HG03025 (cell line): ENCODE results near the gene FANCG.
A peak's percentile ranks its signal among the peaks of the same experiment; 100 is the strongest.

Experiments
- ATAC-seq: cut with Tn5 transposase; IDR thresholded peaks from one replicate; pipeline ENCODE4 v1.9.1; 2021; ENCODE audit warnings: mild to moderate bottlenecking, moderate library complexity; ENCODE audit not compliant: unreplicated experiment, low FRiP score

FANCG gene

DNA sequence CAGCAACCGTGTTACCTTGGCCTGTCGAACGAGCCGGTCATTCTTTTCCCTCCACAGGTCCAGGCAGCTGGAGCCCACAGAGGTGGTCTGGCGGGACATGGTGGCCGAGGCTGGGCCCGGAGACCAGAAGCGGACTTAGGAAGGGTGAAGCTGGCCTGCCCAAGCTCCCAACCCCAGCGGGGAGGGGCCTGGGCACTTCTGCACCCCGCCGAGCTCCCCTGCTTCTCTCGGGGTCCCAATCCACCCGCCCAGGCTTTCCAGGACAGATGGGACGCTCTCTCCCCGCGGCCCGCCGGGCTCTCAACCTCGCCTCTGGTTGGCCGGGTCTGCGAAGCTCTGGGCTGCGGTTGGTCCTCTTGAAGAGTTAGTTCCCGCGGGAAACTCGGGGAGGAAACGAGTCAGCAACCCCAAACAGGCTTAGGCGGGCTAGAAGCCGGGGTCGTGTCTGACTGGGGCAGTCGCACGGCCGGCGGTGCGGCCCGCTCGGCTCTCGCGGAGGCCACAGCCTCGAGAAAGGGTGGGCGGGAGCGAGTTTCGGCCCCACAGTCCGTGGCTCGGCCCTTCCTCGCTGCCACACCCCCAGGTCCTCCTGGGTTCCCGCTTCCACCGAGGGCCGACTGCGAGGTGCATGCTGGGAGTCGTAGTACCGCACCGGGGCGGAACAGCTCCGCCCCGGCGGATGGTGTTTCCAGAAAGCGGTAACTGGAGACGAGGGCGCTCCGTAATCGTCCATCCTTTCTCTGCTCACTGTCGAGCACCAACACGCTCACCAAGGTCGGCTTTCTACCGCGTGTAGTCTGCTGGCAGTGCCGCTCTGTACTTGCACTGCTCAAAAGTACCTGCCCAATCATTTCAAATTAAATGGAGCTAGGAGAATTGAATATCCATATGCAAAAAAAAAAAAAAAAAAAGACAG lies at the start of gene FANCG:
FANCG (minus strand) TSS at position 517 of the 916 bp plus-strand sequence; CDS start at position 99, 418 bp downstream.
- peak; percentile 83 for ATAC-seq

DNA sequence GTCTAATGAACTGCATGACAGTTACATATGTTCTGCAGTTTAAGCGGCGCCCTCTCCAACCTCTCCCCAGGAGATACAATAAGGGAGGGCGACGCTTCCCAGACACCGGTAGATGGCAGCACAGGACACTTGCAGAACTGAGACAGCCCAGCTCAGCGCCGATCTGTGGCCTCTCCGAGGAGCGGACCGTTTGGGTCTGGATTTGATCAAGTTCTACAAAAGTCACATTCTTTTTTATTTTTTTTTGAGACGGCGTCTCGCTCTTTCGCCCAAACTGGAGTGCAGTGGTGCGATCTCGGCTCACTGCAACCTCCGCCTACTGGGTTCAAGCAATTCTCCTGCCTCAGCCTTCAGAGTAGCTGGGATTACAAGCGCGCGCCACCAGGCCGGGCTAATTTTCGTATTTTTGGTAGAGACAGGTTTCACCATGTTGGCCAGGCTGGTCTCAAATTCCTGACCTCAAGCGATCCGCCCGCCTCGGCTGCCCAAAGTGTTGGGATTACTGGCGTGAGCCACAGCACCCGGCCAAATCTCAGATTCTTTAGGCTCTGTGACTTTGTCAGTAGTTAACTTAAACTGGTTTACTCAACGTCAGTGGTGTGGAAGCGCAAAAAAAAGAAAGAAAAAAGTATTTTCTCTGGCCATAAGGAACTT lies 37.3 kb upstream of the FANCG start:
- ATAC-seq: peak; percentile 59

DNA sequence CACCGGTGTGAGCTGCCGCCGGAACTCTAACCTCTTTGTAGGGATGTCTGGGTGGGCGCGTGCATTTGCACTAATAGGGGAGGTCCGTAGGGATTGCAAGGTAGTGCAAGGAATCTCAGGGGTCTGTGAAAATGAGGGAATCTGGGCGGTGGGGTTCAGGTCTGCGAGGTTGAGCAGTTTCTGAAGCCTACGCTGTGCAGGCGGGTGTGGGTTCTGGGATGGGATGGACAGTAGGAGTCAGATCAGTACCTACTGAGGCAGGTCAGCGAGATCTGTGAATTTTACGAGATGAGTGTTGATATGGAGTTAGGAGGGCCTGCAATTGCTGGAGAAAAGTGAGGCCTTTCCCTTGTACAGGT lies 36.8 kb upstream of the FANCG start:
- no peak for ATAC-seq

DNA sequence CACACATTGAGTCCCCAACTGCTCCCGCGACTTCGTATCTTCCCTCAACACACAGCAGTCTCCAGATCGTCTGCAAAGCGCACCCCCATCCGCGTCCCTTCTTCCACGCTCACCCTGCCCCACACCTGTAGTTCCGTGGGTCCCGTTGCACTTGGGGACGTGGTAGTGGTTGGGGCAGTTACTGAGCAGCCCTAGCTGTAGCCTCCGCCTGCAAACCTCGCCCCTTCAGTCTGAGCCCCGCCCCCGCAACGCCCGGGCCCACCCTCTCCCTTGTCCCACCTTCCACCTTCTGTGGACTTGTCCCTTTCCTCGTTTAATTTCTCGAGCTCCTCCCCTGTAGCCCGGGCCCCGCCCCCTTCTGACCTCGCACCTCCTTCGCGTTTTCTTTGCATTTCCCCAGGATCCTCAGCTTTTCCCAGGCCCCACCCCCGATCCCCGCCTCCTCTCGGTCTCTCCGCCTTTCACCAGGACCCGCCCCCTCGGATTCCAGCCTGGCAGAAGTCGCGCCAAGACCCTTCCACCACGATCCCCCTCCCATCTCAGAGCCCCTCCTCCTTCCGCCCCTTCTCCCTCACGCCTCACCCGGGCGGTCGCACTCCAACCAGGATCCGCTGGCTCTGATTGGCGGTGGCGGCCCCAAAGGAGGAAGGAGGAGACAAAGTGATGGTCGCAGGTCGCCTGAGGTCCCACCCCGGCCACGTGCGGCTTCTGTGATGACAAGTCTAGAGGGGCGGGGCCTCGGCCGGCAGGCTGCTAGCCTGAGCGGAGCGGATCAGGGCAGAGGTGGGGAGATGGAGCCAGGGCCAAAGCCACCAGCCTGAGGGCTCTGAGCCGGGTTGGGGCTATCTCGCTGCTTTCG lies 36.2 kb upstream of the FANCG start, which contains the start of gene ATOSB:
ATOSB (minus strand) TSS at position 183 of the 859 bp plus-strand sequence. CDS start 7,588 bp downstream, outside the sequence.
- ATAC-seq: peak; percentile 68

DNA sequence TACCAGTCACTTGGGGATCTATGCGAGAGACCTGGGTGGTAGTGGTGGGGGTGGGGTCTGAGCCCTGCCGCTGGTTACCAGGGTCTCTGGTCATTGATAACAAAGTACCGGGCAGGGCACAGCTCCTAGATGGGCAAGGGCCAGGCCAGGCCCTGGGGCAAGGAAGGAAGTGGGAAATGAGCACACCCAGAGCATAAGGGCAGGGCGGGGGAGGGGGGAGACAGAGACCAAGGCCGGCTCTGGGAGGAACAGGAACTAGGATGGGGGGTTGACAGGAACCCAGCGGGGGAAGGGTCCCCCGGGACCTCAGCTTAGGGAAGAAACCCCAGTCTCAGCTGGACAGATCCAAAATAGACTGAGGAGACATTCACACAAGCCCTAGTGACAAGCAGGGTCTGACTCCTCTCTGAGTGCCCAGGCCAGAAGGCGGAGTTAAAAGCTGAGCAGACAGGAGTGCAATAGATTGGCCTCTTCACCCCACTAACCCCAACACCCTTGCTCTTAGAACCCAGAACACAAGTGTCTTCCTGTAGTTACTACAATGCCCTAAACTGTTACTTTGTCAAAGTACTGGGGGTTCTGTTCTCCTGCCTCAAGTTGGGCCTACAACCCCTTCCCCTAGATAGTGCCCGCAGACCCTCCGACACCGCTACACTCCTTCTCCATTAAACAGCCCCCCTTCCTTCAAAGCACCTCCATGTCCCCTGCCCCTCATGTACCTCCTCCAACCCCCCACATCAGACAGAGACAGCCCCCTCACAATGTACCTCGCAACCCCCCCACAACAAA lies 35.3 kb upstream of the FANCG start:
- no peak for ATAC-seq

DNA sequence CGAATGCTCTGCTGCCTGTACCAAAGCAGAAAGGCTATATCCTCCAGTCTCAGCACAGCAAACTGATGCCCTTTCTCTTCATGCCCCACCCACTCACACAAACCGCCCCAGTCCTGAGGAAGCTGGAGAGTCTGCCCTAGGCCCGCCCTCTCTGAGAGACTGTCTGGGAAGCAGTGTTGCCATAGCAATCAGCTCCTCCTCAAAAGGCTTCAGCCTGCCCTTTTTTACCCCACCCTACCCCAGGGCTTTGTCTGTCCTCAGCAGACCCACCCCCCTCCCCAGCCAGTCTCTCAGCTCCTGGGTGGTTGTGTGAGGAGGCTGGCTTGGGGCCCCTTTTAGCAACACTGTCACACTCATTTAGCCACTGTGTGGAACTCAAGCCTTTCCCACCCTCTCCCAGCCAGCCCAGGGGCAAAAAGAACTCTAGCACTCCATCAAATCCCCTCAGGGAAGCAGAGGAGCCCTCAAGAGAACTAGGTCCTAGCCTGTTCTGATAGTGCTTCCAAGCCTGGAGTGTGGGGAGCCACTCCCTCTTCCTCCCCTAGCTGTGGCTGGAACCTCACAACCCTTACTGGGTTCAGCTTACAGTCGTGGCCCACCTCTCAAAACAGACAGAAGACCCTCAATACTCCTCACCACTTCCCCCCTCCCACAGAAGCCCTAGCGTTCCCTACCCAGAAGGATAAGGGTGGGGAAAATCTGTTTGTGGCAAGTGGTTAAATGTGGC lies 34.5 kb upstream of the FANCG start:
- ATAC-seq: no peak

DNA sequence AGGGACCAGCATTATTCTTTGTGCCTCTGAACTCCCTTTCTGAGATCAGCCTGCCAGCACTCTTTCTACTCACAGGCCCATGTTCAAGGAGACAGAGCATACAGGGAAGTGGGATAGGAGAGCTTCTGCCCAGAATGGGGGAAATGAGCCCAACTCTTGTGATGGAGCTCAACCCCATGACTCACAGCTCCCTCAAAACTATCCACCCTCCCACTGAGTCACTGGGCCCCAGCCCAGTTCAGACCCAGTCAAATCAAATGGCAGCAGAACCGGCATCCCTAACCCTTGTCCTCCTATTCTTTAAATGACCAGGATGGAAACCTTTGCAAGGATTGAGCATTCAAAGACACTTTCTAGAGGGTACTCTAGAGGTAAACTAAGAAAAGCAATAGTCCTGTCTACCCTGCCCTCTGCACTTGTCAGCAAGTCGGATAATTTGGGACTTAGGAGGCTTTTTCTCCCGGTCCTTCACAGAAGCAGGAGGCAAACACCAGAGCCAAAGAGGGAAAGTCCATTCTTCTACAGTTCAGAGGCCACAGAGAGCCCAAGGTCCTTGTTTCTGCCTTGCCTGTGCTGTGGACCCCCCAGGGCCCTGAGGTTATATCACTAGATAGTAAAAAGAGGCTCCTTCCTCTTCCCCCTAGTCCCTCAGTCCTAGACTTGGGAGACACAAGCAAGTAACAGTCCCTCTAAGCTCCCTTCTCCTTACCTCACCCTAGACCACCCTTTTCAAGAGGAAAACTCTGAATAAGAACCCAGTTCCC lies 32.7 kb upstream of the FANCG start:
- no peak for ATAC-seq

DNA sequence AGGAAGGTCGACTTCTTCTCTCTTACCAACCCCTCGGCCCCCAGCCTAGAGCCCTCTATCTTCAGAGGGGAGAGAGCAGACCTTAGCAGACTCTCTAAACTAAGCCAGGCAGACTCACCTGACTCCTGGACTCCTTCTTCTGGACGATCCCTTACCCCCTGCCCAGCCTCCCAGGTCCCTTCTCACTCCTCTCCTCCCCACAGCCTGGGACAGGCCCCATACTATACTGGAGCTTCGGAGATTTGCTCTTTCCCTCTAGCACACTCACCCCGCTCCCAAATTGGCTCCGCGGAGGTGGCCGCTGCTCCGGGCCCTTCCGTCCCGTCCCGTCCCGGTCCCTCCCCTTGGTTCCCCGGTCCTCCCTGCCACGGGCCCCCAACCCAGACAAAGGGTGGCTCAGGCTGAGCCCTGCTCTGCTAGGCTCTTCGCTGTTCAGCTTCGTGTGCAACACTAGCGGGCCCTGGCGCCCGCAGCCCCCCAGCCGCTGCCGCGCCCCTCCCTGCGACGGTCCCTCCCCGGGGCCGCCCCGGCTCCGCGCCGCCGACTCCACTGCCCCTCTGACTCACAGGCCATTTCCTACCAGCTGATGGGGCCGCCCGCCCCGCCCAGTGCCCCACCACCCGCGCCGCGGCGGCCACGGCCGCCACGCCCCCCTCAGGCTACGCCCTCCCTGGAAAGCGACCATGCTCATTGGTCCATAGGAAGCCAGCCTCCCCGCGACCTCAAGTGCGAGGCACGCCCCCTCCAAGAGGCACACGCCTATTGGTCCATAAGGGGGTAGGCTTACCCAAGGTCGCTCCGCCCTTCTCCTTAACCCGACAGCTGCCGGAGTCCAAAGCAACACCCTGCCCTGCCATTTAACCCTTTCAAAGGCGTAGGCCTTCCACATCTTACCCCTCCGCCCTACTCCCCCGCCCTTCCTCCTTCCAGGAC lies 31.5 kb upstream of the FANCG start:
- ATAC-seq: peak; percentile 57

DNA sequence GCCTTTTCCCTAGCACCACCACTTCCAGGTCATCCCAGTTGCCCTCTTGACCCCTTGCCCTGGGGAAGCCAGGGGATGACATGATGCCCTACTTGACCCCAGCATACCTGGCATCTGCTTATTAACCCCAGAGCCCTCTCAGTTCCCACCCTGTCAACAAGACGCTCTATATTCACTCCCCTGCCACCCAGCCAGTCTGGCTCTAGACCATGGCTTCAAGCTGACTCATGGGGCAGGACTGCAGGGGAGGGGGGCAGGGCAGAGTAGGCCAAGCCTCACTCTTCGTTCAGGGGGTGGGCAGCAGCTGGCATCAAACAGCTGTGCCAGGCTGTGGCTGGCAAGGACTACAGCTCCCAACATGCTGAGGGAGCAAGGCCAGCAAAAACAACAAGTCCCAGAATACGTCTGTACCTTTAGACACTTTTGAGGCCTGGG lies 30.6 kb upstream of the FANCG start:
- no peak for ATAC-seq

DNA sequence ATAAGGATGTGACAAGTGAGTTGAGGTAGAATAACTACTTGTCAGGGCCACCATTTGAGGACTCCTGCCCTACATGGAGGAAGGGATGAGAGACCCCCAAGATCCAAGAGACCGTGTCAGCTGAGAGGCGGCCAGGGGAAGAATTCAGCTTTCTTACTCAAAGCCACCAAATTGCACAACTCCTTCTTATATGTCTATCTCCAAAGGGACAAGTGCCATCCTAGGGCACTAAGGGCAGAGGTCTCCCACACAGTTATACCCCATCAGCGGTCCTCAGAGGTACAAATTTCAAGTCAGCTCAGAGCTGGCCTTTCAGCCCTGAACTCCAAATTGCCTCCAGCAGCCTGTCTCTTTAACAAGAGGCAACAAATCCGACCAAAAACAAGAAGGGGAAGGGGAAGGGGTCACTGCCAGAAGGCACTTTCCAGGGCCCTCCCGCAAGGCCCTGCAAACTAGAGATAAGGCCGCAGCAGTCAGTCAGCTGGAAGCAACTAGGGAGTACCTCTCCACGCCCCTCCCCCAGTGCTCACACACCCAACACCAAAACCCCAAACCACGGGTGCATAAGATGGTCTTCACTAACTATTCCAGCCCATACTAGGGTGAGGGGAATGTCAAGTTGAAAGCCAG lies 29.3 kb upstream of the FANCG start:
- ATAC-seq: no peak

DNA sequence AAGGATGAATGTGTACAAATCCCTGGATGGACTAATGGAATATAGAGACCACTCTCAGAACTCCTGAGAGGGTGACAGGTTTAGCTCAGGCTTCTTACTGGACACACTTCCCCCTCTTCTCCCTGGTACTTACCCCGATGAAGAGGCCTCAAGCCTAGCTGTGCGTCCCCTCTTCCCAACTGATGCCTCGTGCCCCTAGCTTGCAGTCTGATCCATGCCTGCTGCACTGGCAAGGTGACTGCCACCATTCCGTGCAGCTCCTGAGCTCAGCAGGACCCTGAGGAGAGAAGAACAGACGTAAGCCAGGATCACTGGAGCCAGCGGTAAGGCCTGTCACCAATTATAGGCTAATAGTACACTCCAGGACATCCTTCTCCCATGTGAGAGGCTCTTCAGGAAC lies 28.7 kb upstream of the FANCG start:
- ATAC-seq: no peak

DNA sequence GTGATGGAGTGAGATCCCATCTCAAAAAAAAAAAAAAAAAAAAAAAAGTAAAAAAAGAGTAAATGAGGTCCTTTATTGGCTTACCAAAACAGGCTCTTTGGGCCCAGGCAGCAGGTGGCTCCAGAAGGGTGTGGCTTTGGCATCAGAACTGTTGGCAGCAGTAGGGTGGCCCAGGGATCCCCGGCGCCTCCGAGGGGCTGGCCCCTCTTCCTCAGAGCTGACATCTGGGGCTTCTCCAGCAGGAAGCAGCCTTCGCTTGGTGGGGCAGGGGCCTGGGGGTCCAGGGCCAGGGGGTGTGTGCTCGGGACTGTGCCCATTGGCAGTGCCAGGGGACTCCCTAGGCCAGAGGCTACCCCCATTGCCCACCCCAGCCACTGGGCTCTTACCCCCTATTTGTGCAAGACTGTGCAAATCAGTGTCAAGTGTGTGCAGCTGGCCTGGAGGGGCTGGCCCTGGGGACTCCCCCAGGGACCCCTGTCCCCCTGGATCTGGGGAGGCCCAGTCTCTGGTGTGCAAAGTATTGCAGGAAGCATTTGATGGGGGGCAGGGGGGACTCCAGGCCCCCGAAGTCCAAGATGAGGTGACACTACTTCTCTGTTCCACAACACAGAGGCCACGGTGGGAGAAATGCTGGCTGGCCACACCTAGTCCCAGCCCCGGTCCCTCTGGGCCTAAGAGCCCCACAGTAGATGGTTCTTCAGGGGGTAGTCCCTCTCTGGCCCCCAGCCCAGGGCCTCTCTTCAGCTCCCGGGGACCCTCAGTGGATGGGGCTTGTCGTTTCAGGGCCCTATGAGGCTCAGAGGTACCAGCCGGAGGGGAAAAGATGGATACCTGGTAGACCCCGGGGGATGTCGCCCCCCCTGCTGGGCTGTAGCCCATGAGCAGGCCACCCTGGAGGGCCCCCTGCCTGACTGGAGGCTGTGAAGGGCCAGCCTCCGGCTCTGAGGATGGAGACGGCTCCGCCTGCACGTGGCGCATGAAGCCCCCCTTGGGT lies 27.9 kb upstream of the FANCG start:
- no peak for ATAC-seq

DNA sequence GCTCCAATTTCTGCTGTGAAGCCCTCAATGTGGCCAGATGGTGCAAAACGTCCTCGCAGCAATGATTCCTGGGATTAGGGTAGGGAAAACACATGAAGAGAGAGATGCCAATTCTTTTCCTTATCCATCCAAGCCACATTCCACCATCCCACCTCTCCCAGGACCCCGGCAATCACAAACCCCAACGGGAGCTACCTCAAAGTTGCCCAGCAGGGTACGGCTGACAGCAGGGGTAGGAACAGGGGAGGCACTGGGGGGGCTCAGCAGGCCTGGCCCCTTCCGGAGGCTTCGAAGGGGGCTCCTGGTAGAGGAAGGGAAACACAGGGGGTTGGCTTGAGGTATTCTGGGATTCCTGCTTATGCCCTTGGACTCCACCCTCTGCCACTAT lies 26.6 kb upstream of the FANCG start:
- no peak for ATAC-seq

DNA sequence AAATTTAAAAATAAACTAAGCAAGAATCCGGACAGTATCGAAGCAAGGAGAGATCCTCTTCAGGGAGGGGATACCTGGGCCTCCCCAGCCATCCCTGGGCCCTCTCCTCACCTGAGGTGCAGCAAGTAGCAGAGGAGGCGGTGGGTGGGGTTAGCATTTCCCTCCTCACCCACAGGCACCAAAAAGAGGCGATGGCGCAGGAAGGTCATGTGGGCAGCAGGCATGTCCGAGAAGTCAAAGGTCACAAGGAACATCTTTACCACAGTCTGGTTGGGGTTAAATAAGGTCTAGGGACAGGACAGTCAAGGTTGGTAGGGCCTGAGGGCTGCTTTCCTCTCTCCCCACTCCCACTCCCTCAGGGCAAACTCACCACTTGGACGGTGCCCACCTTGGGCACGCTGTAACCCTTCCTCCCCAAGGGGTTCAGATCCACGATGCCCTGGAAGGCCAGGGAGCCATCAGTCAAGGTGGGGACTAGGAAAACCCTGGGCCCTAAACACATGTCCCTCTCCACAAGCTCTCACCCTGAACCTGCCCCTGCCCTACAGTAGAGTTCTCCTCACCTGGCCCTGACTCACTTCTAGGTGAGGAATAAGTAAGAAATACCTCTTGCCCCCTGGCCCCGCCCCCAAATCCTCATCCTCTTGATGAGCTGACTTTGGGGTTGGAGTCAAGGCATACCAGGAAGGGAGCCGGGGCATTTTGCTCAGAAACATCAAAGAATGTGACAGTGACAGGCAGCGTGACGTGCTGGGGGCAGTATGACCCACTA lies 26.0 kb upstream of the FANCG start:
- no peak for ATAC-seq

DNA sequence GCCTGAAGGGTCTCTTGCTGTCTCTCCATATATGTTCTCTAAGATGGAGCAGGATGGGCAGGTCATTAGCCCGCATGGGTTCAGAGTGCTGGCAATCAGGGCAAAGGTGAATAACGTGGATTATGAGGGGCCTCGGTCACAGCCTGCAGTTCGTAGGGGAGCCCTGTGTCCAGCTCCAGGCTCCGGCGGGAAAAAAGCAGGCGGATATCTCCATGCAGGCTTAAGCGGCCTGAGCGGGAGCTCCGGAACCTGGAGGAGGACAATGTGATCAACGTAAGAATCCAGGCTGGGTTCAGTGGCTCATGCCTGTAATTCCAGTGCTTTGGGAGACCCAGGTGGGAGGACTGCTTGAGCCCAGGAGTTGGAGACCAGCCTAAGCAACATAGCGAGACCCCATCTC lies 25.4 kb upstream of the FANCG start:
- no peak for ATAC-seq
